ENCODE results near the gene NMT1.
A peak's percentile ranks its signal among the peaks of the same experiment; 100 is the strongest.

The NMT1 gene

DNA sequence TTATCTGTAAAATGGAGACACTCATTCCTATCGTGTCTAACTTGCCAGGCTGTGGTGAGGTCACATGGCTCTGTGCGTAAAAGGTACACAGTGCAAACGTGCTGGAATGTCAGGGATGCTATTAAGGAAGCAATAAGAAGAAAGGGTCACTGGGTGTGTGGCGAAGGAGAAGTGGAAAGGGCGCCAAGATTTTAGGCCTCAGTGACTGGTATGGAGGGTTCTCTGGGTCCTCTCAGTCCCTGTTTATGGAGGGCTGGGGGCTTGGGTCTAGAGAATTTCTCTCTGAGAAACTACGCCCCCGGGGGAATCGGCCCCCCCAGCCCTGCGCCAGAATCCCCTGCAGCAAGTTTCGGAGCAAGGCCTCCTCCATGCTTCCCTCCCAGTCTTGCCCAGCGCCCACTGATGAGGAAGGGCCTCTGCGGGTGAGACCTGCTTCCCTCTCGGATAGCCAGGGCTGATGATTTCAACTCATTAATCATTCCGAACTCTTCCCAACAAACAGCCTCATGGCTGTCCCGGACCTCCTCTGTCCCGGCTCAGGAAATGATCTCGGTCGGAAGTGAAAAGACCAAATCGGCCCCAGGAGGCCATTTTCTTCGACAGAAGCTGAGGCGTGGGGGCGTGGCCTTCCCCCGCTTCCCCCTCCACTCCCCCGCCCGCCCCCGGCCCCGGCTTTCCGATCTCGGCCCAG lies 85.9 kb downstream of the NMT1 start:
- Histone ChIP-seq H3K36me3 (ENCODE audit: control insufficient read depth, insufficient read depth, low read length) (no peaks in the 10 kb centered on the region; the same call in 1 of the 2 replicates), H3K27me3 (replicated peaks; ENCODE audit: control insufficient read depth, insufficient read depth, low read length) (no peaks in the 10 kb centered on the region), H3K4me3 (replicated peaks; ENCODE audit: low read depth, low read length) (peak overlapping the region; percentile 73)
- no peak for DNase-seq (ENCODE audit: extremely low read depth, insufficient read length)
- TF ChIP-seq, protein P1, sequence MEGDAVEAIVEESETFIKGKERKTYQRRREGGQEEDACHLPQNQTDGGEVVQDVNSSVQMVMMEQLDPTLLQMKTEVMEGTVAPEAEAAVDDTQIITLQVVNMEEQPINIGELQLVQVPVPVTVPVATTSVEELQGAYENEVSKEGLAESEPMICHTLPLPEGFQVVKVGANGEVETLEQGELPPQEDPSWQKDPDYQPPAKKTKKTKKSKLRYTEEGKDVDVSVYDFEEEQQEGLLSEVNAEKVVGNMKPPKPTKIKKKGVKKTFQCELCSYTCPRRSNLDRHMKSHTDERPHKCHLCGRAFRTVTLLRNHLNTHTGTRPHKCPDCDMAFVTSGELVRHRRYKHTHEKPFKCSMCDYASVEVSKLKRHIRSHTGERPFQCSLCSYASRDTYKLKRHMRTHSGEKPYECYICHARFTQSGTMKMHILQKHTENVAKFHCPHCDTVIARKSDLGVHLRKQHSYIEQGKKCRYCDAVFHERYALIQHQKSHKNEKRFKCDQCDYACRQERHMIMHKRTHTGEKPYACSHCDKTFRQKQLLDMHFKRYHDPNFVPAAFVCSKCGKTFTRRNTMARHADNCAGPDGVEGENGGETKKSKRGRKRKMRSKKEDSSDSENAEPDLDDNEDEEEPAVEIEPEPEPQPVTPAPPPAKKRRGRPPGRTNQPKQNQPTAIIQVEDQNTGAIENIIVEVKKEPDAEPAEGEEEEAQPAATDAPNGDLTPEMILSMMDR (IDR thresholded peaks at IDR 0.05; ENCODE audit: insufficient read depth, low read length, poor library complexity, severe bottlenecking) = no peak

DNA sequence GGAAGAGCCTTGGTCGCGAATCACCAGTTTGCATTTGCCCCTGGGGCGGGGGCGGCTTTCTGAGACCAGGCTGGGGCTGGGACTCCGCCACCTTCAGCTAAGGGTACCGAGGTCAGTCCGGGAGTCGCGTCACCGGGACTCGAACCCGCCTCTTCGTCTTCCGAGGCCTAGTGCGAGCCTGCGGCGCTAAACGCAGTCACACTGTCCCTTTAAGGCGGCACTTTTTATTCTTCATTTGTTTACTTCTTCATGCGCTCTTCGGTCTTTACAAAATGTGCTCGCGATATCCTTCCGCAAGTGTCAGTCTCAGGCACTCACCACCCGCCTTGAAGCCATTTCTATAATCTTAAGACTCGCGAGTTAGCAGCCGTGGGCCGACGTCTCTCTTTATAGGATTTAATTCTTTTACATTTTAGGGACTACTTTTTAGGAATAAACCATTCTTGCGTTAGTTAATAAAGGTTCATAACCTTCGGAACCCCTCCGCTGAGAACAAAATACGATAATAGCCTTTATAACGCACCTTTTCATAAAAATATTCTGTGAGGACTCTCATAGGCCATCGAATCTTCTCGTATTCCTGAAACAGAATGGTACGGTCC lies 86.6 kb downstream of the NMT1 start:
- TF ChIP-seq, protein P1 (IDR thresholded peaks at IDR 0.05; ENCODE audit: insufficient read depth, low read length, poor library complexity, severe bottlenecking) = no peak
- Histone ChIP-seq H3K4me3 (replicated peaks; ENCODE audit: low read depth, low read length) (peak overlapping the region; percentile 73), H3K27me3 (replicated peaks; ENCODE audit: control insufficient read depth, insufficient read depth, low read length) (no peaks in the 10 kb centered on the region), H3K36me3 (ENCODE audit: control insufficient read depth, insufficient read depth, low read length) (no peaks in the 10 kb centered on the region; the same call in 1 of the 2 replicates)
- DNase-seq (ENCODE audit: extremely low read depth, insufficient read length) = peak; percentile 91

DNA sequence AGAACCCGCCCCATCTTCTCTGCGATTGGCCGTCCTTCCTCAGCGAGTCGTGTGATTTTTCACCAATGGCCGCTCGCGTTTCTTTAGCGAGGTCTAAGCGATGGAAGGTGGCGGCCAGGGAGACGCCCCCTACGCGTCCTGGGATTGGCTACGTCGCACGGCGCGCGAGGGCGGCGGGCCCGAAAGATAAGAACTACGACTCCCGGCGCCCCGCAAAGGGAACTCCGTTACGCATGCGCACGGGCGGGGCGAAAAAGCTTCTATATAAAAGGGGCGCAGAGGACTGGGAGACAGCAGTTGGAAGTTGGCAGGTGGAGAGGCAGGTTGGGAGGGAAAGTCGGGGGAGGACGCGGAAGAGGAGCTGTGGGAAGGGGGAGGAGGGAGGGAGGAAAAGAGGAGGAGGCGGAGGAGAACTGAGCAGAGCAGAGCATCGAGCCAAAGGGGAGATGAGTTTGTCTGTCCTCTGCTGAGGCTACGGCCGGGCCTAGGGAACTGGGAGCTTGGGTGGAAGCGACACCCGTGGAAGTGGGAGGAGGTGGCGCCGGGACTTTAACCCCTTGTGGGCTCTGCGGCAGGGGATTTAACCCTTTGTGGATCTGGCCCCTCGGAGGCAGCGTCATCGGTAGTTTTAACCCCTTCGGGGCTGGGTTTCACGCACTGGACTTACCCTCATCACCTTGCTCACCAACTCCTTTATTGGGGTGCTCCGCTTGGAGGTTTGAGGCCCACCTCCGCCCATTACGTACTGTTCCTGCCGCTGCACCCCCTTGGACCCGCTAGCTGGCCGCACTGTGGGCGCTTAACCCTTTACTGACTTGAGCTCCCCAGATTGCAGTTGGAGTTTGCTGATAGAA lies 87.3 kb downstream of the NMT1 start, which contains the start of gene HEXIM1:
HEXIM1 (plus strand) TSS at position 293 of the 854 bp plus-strand sequence. CDS start 716 bp downstream, outside the sequence.
- H3K27me3 ChIP-seq (replicated peaks; ENCODE audit: control insufficient read depth, insufficient read depth, low read length) = no peaks in the 10 kb centered on the region
- peak; percentile 99 for DNase-seq (ENCODE audit: extremely low read depth, insufficient read length)
- H3K4me3 ChIP-seq (replicated peaks; ENCODE audit: low read depth, low read length) = peak within 1 kb of the TSS; percentile 98
- TF ChIP-seq, protein P1 (IDR thresholded peaks at IDR 0.05; ENCODE audit: insufficient read depth, low read length, poor library complexity, severe bottlenecking) = no peak
- H3K36me3 ChIP-seq (ENCODE audit: control insufficient read depth, insufficient read depth, low read length) = no peaks in the 10 kb centered on the region; the same call in 1 of the 2 replicates

DNA sequence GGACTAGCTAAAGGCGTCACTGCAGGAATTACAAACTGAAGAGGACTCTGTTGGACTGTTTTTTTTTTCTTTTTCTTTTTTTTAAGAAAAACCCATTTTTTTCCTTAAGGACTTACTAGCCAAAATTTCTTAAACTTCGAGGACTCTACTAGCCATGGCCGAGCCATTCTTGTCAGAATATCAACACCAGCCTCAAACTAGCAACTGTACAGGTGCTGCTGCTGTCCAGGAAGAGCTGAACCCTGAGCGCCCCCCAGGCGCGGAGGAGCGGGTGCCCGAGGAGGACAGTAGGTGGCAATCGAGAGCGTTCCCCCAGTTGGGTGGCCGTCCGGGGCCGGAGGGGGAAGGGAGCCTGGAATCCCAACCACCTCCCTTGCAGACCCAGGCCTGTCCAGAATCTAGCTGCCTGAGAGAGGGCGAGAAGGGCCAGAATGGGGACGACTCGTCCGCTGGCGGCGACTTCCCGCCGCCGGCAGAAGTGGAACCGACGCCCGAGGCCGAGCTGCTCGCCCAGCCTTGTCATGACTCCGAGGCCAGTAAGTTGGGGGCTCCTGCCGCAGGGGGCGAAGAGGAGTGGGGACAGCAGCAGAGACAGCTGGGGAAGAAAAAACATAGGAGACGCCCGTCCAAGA lies 88.0 kb downstream of the NMT1 start:
- DNase-seq (ENCODE audit: extremely low read depth, insufficient read length) = peak; percentile 85
- Histone ChIP-seq H3K27me3 (replicated peaks; ENCODE audit: control insufficient read depth, insufficient read depth, low read length) (no peaks in the 10 kb centered on the region), H3K4me3 (replicated peaks; ENCODE audit: low read depth, low read length) (peak overlapping the region; percentile 98), H3K36me3 (ENCODE audit: control insufficient read depth, insufficient read depth, low read length) (no peaks in the 10 kb centered on the region; the same call in 1 of the 2 replicates)
- TF ChIP-seq, protein P1 (IDR thresholded peaks at IDR 0.05; ENCODE audit: insufficient read depth, low read length, poor library complexity, severe bottlenecking) = peak; percentile 97
